H1 (cell line): ENCODE measurements around the gene BCL7B. TPM values are rescaled to one million over a fixed set of nuclear protein-coding genes. Genes with fewer than 3 reads are reported as not detected.

Source experiments
- CTCF ChIA-PET: fragments of 300-600 bp; sonication (Branson Sonifier 250); formaldehyde crosslinking; loops from one replicate; lab custom pipeline; 2021; ENCODE audit not compliant: partially characterized antibody; lab: Charles Lee
- POLR2A ChIA-PET: fragments of 300-600 bp; sonication (Branson Sonifier 250); formaldehyde crosslinking; loops from one replicate; lab custom pipeline; 2021; ENCODE audit warnings: inconsistent platforms; ENCODE audit not compliant: partially characterized antibody; lab: Charles Lee
- DNase-seq, 2 experiments: peaks; one replicate each; pipeline versions ENCODE4 v3.0.0 to v3.0.0-alpha.2; 2010 to 2022; ENCODE audit warnings: low spot score in 2 of 2, low read depth in 1 of 2, mixed read lengths in 1 of 2
- FAIRE-seq: peaks from 2 replicates; lab custom pipeline; 2011; peaks lifted over from hg19 to GRCh38; lab: Jason Lieb, UNC
- H2AFZ ChIP-seq: 2 replicates; pipeline ENCODE4 v1.8.1; 2012; ENCODE audit warnings: low read length, inconsistent platforms
- H2AK5ac ChIP-seq: 2 replicates; pipeline ENCODE4 v1.6.1; 2013; ENCODE audit warnings: low read depth, low read length
- H2BK120ac ChIP-seq: replicated peaks from 2 replicates; pipeline ENCODE3; 2013; ENCODE audit warnings: low read depth, low read length, inconsistent platforms
- H2BK12ac ChIP-seq: 2 replicates; pipeline ENCODE4 v1.6.1; 2013; ENCODE audit warnings: low read depth, low read length
- H2BK15ac ChIP-seq: 2 replicates; pipeline ENCODE4 v1.6.1; 2013; ENCODE audit warnings: low read length
- H2BK20ac ChIP-seq: 2 replicates; pipeline ENCODE4 v1.6.1; 2013; ENCODE audit warnings: low read length
- H2BK5ac ChIP-seq: 2 replicates; pipeline ENCODE4 v1.6.1; 2013; ENCODE audit warnings: low read depth, low read length
- H3K14ac ChIP-seq: 2 replicates; pipeline ENCODE4 v1.6.1; 2013; ENCODE audit warnings: inconsistent platforms; ENCODE audit not compliant: insufficient read length
- H3K18ac ChIP-seq: 2 replicates; pipeline ENCODE4 v1.6.1; 2013; ENCODE audit warnings: low read length; ENCODE audit errors: extremely low read depth
- H3K23ac ChIP-seq: 2 replicates; pipeline ENCODE4 v1.6.1; 2013; ENCODE audit warnings: inconsistent platforms; ENCODE audit not compliant: insufficient read length
- H3K23me2 ChIP-seq: 2 replicates; pipeline ENCODE4 v1.6.1; 2013; ENCODE audit warnings: low read depth, low read length
- H3K27ac ChIP-seq: 2 replicates; pipeline ENCODE4 v1.6.1; 2011; ENCODE audit warnings: low read depth, low read length, inconsistent platforms
- H3K27me3 ChIP-seq, 4 experiments: replicated peaks in 1 of 4; 1 replicate in 1 of 4; 2 replicates in 3 of 4; pipeline versions ENCODE4 v1.6.1 to v1.8.1; 2011 to 2013; ENCODE audit warnings: low read length in 3 of 4, mild to moderate bottlenecking in 3 of 4, inconsistent platforms in 2 of 4, mixed read lengths in 2 of 4, moderate library complexity in 1 of 4; ENCODE audit not compliant: control insufficient read depth in 3 of 4, insufficient read depth in 3 of 4; ENCODE audit errors: extremely low read depth in 1 of 4
- H3K36me3 ChIP-seq, 4 experiments: 2 replicates each; pipeline versions ENCODE4 v1.6.1 to v1.8.1; 2011 to 2013; ENCODE audit warnings: mild to moderate bottlenecking in 4 of 4, low read length in 3 of 4, moderate library complexity in 2 of 4, control low read depth in 1 of 4, inconsistent platforms in 1 of 4; ENCODE audit not compliant: insufficient read depth in 4 of 4, control insufficient read depth in 2 of 4
- H3K4ac ChIP-seq: replicated peaks from 2 replicates; pipeline ENCODE3; 2013; ENCODE audit warnings: low read length, low read depth, mixed read lengths, inconsistent platforms; ENCODE audit not compliant: insufficient read length
- H3K4me1 ChIP-seq, 4 experiments: replicated peaks in 1 of 4; 1 replicate in 1 of 4; 2 replicates in 3 of 4; pipeline versions ENCODE4 v1.6.1 to v1.8.1; 2011 to 2013; ENCODE audit warnings: low read length in 3 of 4, inconsistent platforms in 2 of 4, mixed read lengths in 1 of 4; ENCODE audit not compliant: insufficient read depth in 4 of 4, control insufficient read depth in 3 of 4
- H3K4me2 ChIP-seq, 2 experiments: 2 replicates each; pipeline versions ENCODE4 v1.6.1 to v1.8.1; 2011 to 2013; ENCODE audit warnings: low read depth in 2 of 2, low read length in 2 of 2, control low read depth in 1 of 2, inconsistent platforms in 1 of 2, mild to moderate bottlenecking in 1 of 2; ENCODE audit not compliant: insufficient read depth in 1 of 2
- H3K4me3 ChIP-seq, 4 experiments: fragments of 200-600, 300-600 bp in 1 of 4; sonication (generic), shearing (Covaris generic), sonication (Bioruptor Twin) in 1 of 4; 2 replicates each; pipeline versions ENCODE4 v1.5.1 to v1.8.1; 2011 to 2016; ENCODE audit warnings: low read length in 4 of 4, low read depth in 3 of 4, control low read depth in 2 of 4, inconsistent platforms in 2 of 4, mild to moderate bottlenecking in 2 of 4, mixed read lengths in 1 of 4, moderate library complexity in 1 of 4; ENCODE audit not compliant: insufficient read depth in 2 of 4; ENCODE audit errors: extremely low read depth in 1 of 4
- H3K56ac ChIP-seq: replicated peaks from 2 replicates; pipeline ENCODE3; 2013; ENCODE audit warnings: low read depth, mild to moderate bottlenecking, mixed read lengths, low read length, inconsistent platforms; ENCODE audit not compliant: insufficient read length
- H3K79me1 ChIP-seq: 2 replicates; pipeline ENCODE4 v1.6.1; 2013; ENCODE audit warnings: low read depth, low read length, control low read depth
- H3K79me2 ChIP-seq, 2 experiments: 2 replicates each; pipeline versions ENCODE4 v1.6.1 to v1.8.1; 2012 to 2013; ENCODE audit warnings: low read length in 2 of 2, mild to moderate bottlenecking in 2 of 2, inconsistent platforms in 1 of 2; ENCODE audit not compliant: insufficient read depth in 2 of 2, control insufficient read depth in 1 of 2
- H3K9ac ChIP-seq, 4 experiments: replicated peaks in 1 of 4; 1 replicate in 1 of 4; 2 replicates in 3 of 4; pipeline versions ENCODE4 v1.6.1 to v1.8.1; 2011 to 2013; ENCODE audit warnings: low read depth in 3 of 4, low read length in 3 of 4, control low read depth in 2 of 4, mild to moderate bottlenecking in 2 of 4, moderate library complexity in 2 of 4, inconsistent platforms in 1 of 4; ENCODE audit errors: extremely low read depth in 1 of 4
- H3K9me3 ChIP-seq, 2 experiments: 2 replicates each; pipeline versions ENCODE4 v1.6.1 to v1.8.1; 2012 to 2013; ENCODE audit warnings: mild to moderate bottlenecking in 2 of 2, moderate library complexity in 2 of 2, control low read depth in 1 of 2, inconsistent platforms in 1 of 2, low read depth in 1 of 2, low read length in 1 of 2, mixed read lengths in 1 of 2; ENCODE audit not compliant: insufficient read depth in 2 of 2
- H4K20me1 ChIP-seq, 2 experiments: replicated peaks in 1 of 2; 2 replicates each; pipeline versions ENCODE3 to v1.8.1; 2011 to 2013; ENCODE audit warnings: inconsistent platforms in 2 of 2, low read length in 2 of 2, mild to moderate bottlenecking in 1 of 2; ENCODE audit not compliant: insufficient read depth in 2 of 2, control insufficient read depth in 1 of 2
- H4K5ac ChIP-seq: 2 replicates; pipeline ENCODE4 v1.6.1; 2013; ENCODE audit warnings: low read length, low read depth, mixed read lengths, inconsistent platforms; ENCODE audit not compliant: insufficient read length
- H4K8ac ChIP-seq: 2 replicates; pipeline ENCODE4 v1.8.0; 2013; ENCODE audit warnings: mild to moderate bottlenecking, moderate library complexity, low read length, inconsistent platforms; ENCODE audit not compliant: insufficient read depth; ENCODE audit errors: extremely low read depth
- H4K91ac ChIP-seq: replicated peaks from 2 replicates; pipeline ENCODE3; 2013; ENCODE audit warnings: low read length, mixed read lengths, inconsistent platforms; ENCODE audit not compliant: insufficient read length
- BRCA1 ChIP-seq: IDR thresholded peaks from 2 replicates; pipeline ENCODE4 v1.6.1; 2012; ENCODE audit warnings: low read depth, low read length, improper control_type of control experiment
- CBX8 ChIP-seq: fragments of 300-800, 300-1000 bp; sonication (generic); IDR thresholded peaks from 2 replicates; pipeline ENCODE4 v1.7.1; 2016; ENCODE audit warnings: low read depth, low read length, borderline replicate concordance
- CHD2 ChIP-seq: IDR thresholded peaks from 2 replicates; pipeline ENCODE4 v1.6.1; 2012; ENCODE audit warnings: low read length, improper control_type of control experiment
- E2F6 ChIP-seq: IDR thresholded peaks from 2 replicates; pipeline ENCODE4 v1.6.1; 2012; ENCODE audit warnings: inconsistent platforms
- EP300 ChIP-seq, 2 experiments: IDR thresholded peaks; 1 replicate in 1 of 2; 2 replicates in 1 of 2; pipeline ENCODE4 v1.6.1; 2011 to 2012; ENCODE audit warnings: low read depth in 2 of 2, low read length in 2 of 2, mild to moderate bottlenecking in 2 of 2, borderline replicate concordance in 1 of 2, inconsistent platforms in 1 of 2, moderate library complexity in 1 of 2
- HDAC6 ChIP-seq: IDR thresholded peaks from one replicate; pipeline ENCODE4 v1.7.1; 2012; ENCODE audit warnings: low read depth, mild to moderate bottlenecking, inconsistent platforms, low read length, moderate library complexity
- TEAD4 ChIP-seq: IDR thresholded peaks from 2 replicates; pipeline ENCODE4 v1.6.1; 2012; ENCODE audit warnings: low read depth, low read length, inconsistent platforms, mixed read lengths
- WGBS, 2 experiments: shearing (Covaris generic) in 1 of 2; methylation state at CpG; one replicate each; pipeline versions ENCODE4 v1.1.6 to v1.1.7; 2013 to 2015; ENCODE audit warnings: low lambda C conversion rate in 2 of 2, mixed read lengths in 2 of 2, inconsistent platforms in 1 of 2, low coverage in 1 of 2, missing lambda C conversion rate in 1 of 2; ENCODE audit not compliant: insufficient replicate concordance in 2 of 2, insufficient coverage in 1 of 2, insufficient read length in 1 of 2; ENCODE audit errors: extremely low coverage in 1 of 2, missing lambda C conversion rate in 1 of 2; 5-methylcytosine and 5-hydroxymethylcytosine counted together
- polyA plus RNA-seq, 7 experiments: library from polyadenylated mRNA; depleted of rRNA in 3 of 7; stranded (reverse) in 5 of 7; unstranded in 2 of 7; fragments of >200 nt in 5 of 7; fragments of 200-250 nt in 2 of 7; gene quantifications; 1 replicate in 5 of 7; 2 replicates in 1 of 7; 4 replicates in 1 of 7; pipeline versions ENCODE4 v1.2.1 to v1.2.3, GENCODE V29; 2011 to 2013; ENCODE audit warnings: missing spikeins in 2 of 7, mixed read lengths in 2 of 7
- total RNA-seq: library from RNA; stranded (reverse); fragmentation: NEBNext Ultra II Directional; extraction: Animal tissue kit (Norgen Biotek cat#: 25700); gene quantifications from 2 replicates; pipeline ENCODE4 v1.2.1, GENCODE V29; 2021
- TF ChIP-seq, protein P1 (sequence below): IDR thresholded peaks from 2 replicates; pipeline ENCODE4 v1.6.1; 2012; ENCODE audit warnings: inconsistent platforms

Gene BCL7B
- total and polyA plus RNA-seq, 2 of the 8 experiments (the other 6 are each of a cell fraction or from before 2014, with no cell fraction given), result 24.9 to 44.6 TPM

DNA sequence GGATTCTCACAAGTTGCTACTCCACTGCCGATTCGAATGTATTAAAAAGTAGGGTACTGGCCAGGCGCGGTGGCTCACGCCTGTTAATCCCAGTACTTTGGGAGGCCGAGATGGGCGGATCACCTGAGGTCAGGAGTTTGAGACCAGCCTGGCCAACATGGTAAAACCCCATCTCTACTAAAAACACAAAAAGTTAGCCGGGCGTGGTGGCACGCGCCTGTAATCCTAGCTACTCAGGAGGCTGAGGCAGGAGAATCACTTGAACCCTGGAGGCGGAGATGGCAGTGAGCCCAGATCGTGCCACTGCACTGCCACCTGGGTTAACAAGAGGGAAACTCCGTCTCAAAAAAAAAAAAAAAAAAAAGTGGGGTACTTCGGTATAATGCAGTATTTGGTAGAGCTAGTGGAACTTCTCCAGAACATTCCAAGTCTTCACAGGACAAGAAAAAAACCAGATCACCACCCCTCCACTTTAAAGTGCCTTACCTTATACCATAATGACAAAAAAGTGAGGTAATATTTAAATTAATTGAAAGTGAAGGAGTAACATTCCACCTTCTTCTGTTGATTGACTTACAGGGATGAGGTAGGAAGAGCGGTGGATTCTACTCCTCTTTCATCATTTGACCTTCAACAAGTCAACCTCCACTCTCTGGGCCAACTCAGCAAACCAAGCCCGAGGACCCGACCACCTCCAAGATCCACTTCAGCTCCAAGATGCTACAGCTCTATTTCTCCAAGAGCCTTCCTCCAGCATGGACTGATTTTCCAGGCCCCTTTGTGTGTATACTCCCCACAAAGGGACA is 37.4 kb downstream of the BCL7B start:
- Histone ChIP-seq H2AFZ (no peak overlapping the region), H3K4ac (no peak overlapping the region), H2BK120ac (no peak overlapping the region), H4K5ac (no peak overlapping the region), H2AK5ac (no peak overlapping the region), H3K79me1 (peaks cover 6% of the 10 kb centered on the region; the same call in 1 of the 2 replicates), H2BK20ac (no peak overlapping the region), H3K23ac (no peak overlapping the region), H3K36me3 (peaks cover 2 to 42% (median 15%) of the 10 kb centered on the region in 4 experiments; a peak in 6 of 8 replicates), H4K91ac (no peak overlapping the region), H3K27ac (0 out of 2 replicates have a peak overlapping the region, but pooled peaks have one; percentile 1), H3K27me3 (no peaks in the 10 kb centered on the region), H3K23me2 (peaks cover 6% of the 10 kb centered on the region), H3K4me2 (peak overlapping the region; percentile 65 to 69), H2BK12ac (no peak overlapping the region), H3K56ac (no peak overlapping the region), H3K18ac (no peak overlapping the region), H2BK15ac (no peak overlapping the region), H3K14ac (no peak overlapping the region), H2BK5ac (no peak overlapping the region), H4K20me1 (peaks cover 10 to 17% of the 10 kb centered on the region in 2 experiments), H3K79me2 (peaks cover 51 to 65% of the 10 kb centered on the region in 2 experiments), H3K4me3 (peak overlapping the region; percentile 79 to 91 (median 82); a peak in 7 of 8 replicates), H4K8ac (no peak overlapping the region), H3K9me3 (no peaks in the 10 kb centered on the region), H3K9ac (peak overlapping the region in 2 of 4 experiments; percentile 34 to 93; a peak in 1 of 7 replicates), H3K4me1 (peaks cover 0 to 5% (median 2%) of the 10 kb centered on the region in 4 experiments; a peak in 2 of 7 replicates)
- FAIRE-seq (no peak), DNase-seq (no peak)
- ChIA-PET CTCF (interaction anchor here (0.6 to 2.3 kb wide), 3 partner anchors 56 to 205 kb away, joined by 3 to 7 read pairs (median 3); no protein-coding TSS in a partner anchor), POLR2A (interaction anchor here (1.0 to 6.0 kb wide), 14 partner anchors 7 to 156 kb away, joined by 3 to 55 read pairs (median 4); partner anchors contain the start of gene TBL2)
- no peak for TF ChIP-seq BRCA1
- no peak for TF ChIP-seq TEAD4
- TF ChIP-seq CBX8, result no peak
- TF ChIP-seq, protein P1, sequence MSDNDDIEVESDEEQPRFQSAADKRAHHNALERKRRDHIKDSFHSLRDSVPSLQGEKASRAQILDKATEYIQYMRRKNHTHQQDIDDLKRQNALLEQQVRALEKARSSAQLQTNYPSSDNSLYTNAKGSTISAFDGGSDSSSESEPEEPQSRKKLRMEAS, result no peak
- TF ChIP-seq HDAC6, result no peak
- no peak for TF ChIP-seq EP300 (IDR thresholded peaks at IDR 0.05; ENCODE audit: borderline replicate concordance in 1 of 2, low read depth in 2 of 2, low read length in 2 of 2)
- no peak for TF ChIP-seq E2F6
- no peak for TF ChIP-seq CHD2
- 83% methylated on average over 17 of the region's 18 CpGs; no CpG with 5 or more reads in 1 of the 2 experiments for WGBS, 2 experiments
